ENCODE results near the gene PKD1. TPM values are rescaled to one million over a fixed set of nuclear protein-coding genes. Genes with fewer than 3 reads are reported as not detected.

The PKD1 gene
- 42.8 to 51.1 TPM (median 46.6 TPM) in 5 replicates for total RNA-seq (2022; extraction: Qiagen RNA extraction)

GRCh38 chr16:2135770-2136490, at the start of gene PKD1:
PKD1 (minus strand) TSS chr16:2135898; CDS start chr16:2135689, 209 bp downstream.

GRCh38 chr16:2155091-2155950, 19.6 kb upstream of the PKD1 start, which contains the start of gene TRAF7:
TRAF7 (plus strand) TSS chr16:2155782; CDS start chr16:2163921, 8,139 bp downstream.

GRCh38 chr16:2147981-2148671, 12.4 kb upstream of the PKD1 start, which contains the start of gene RAB26:
RAB26 (plus strand) TSS chr16:2148625; CDS start chr16:2148784, 159 bp downstream.

GRCh38 chr16:2047330-2048115, 88.2 kb downstream of the PKD1 start, which contains the start of the genes NTHL1 and TSC2:
NTHL1 (minus strand) TSS chr16:2047834; CDS start chr16:2047823, 11 bp downstream.
TSC2 (plus strand) TSS chr16:2047985; CDS start chr16:2048616, 631 bp downstream.

Other genes with a start within 250 kb of the PKD1 start
- gene HS3ST6, start 217.5 kb downstream of the PKD1 start, total RNA-seq (2022; extraction: Qiagen RNA extraction), result 0.83 to 2.1 TPM (median 1.8 TPM) in 5 replicates
- 33.7 to 43.6 TPM (median 40.0 TPM) in 5 replicates for gene MSRB1, start 192.7 kb downstream of the PKD1 start, total RNA-seq (2022; extraction: Qiagen RNA extraction)
- 0.10 TPM in 1 of 5 replicates, not detected in the others for gene RPL3L, start 181.2 kb downstream of the PKD1 start, total RNA-seq (2022; extraction: Qiagen RNA extraction)
- gene NDUFB10, start 176.4 kb downstream of the PKD1 start, total RNA-seq (2022; extraction: Qiagen RNA extraction), result 245 to 283 TPM (median 249 TPM) in 5 replicates
- 3,439 to 5,329 TPM (median 5,152 TPM) in 5 replicates for gene RPS2, start 171.1 kb downstream of the PKD1 start, total RNA-seq (2022; extraction: Qiagen RNA extraction)
- 0.14 TPM in 1 of 5 replicates, not detected in the others for gene RNF151, start 169.0 kb downstream of the PKD1 start, total RNA-seq (2022; extraction: Qiagen RNA extraction)
- gene TBL3, start 163.8 kb downstream of the PKD1 start, total RNA-seq (2022; extraction: Qiagen RNA extraction), result 32.4 to 40.8 TPM (median 37.5 TPM) in 5 replicates
- gene NOXO1, start 154.4 kb downstream of the PKD1 start, total RNA-seq (2022; extraction: Qiagen RNA extraction), result 0.17 to 0.29 TPM (median 0.20 TPM) in 5 replicates
- 25.6 to 46.4 TPM (median 39.9 TPM) in 5 replicates for gene GFER, start 151.7 kb downstream of the PKD1 start, total RNA-seq (2022; extraction: Qiagen RNA extraction)
- 5.7 to 8.9 TPM (median 7.9 TPM) in 5 replicates for gene SYNGR3, start 145.9 kb downstream of the PKD1 start, total RNA-seq (2022; extraction: Qiagen RNA extraction)
- 53.2 to 59.8 TPM (median 55.6 TPM) in 5 replicates for gene ZNF598, start 126.1 kb downstream of the PKD1 start, total RNA-seq (2022; extraction: Qiagen RNA extraction)
- gene NPW, start 116.1 kb downstream of the PKD1 start, total RNA-seq (2022; extraction: Qiagen RNA extraction), result 0.40 to 1.3 TPM (median 0.85 TPM) in 5 replicates
- 49.8 to 63.3 TPM (median 62.7 TPM) in 5 replicates for gene NHERF2, start 109.0 kb downstream of the PKD1 start, total RNA-seq (2022; extraction: Qiagen RNA extraction)
- gene NTHL1, start 88.1 kb downstream of the PKD1 start, total RNA-seq (2022; extraction: Qiagen RNA extraction), result 37.0 to 48.3 TPM (median 45.0 TPM) in 5 replicates
- 33.2 to 41.6 TPM (median 39.4 TPM) in 5 replicates for gene TSC2, start 87.9 kb downstream of the PKD1 start, total RNA-seq (2022; extraction: Qiagen RNA extraction)
- 2.5 to 4.5 TPM (median 3.5 TPM) in 5 replicates for gene RAB26, start 12.7 kb upstream of the PKD1 start, total RNA-seq (2022; extraction: Qiagen RNA extraction)
- gene TRAF7, start 19.9 kb upstream of the PKD1 start, total RNA-seq (2022; extraction: Qiagen RNA extraction), result 43.6 to 52.2 TPM (median 48.9 TPM) in 5 replicates
- 0.36 to 1.3 TPM (median 0.64 TPM) in 5 replicates for gene CASKIN1, start 60.7 kb upstream of the PKD1 start, total RNA-seq (2022; extraction: Qiagen RNA extraction)
- 40.9 to 53.8 TPM (median 47.3 TPM) in 5 replicates for gene MLST8, start 69.6 kb upstream of the PKD1 start, total RNA-seq (2022; extraction: Qiagen RNA extraction)
- gene BRICD5, start 75.0 kb upstream of the PKD1 start, total RNA-seq (2022; extraction: Qiagen RNA extraction), result 3.7 to 4.9 TPM (median 4.6 TPM) in 5 replicates
- gene PGP, start 78.9 kb upstream of the PKD1 start, total RNA-seq (2022; extraction: Qiagen RNA extraction), result 14.8 to 33.1 TPM (median 32.4 TPM) in 5 replicates
- 19.8 to 26.0 TPM (median 22.9 TPM) in 5 replicates for gene E4F1, start 87.7 kb upstream of the PKD1 start, total RNA-seq (2022; extraction: Qiagen RNA extraction)
- 0.48 to 1.4 TPM (median 1.2 TPM) in 5 replicates for gene DNASE1L2, start 100.5 kb upstream of the PKD1 start, total RNA-seq (2022; extraction: Qiagen RNA extraction)
- 48.0 to 92.1 TPM (median 87.9 TPM) in 5 replicates for gene ECI1, start 115.7 kb upstream of the PKD1 start, total RNA-seq (2022; extraction: Qiagen RNA extraction)
- 251 to 287 TPM (median 263 TPM) in 5 replicates for gene RNPS1, start 132.2 kb upstream of the PKD1 start, total RNA-seq (2022; extraction: Qiagen RNA extraction)
- gene ABCA3, start 204.8 kb upstream of the PKD1 start, total RNA-seq (2022; extraction: Qiagen RNA extraction), result 15.5 to 21.7 TPM (median 21.3 TPM) in 5 replicates

All from A549 treated with Hydrocortisone at 1 μM for 4 hours (cell line).